SH-SY5Y (cell line): ENCODE measurements around the gene AGBL1.

Experiments used
- GATA2 ChIP-seq: IDR thresholded peaks from 2 replicates; pipeline ENCODE4 v1.6.1; 2011; ENCODE audit warnings: mild to moderate bottlenecking, low read depth, low read length
- GATA3 ChIP-seq: IDR thresholded peaks from 2 replicates; pipeline ENCODE4 v1.6.1; 2011; ENCODE audit warnings: low read depth, mild to moderate bottlenecking, low read length, moderate library complexity

The AGBL1 gene

DNA sequence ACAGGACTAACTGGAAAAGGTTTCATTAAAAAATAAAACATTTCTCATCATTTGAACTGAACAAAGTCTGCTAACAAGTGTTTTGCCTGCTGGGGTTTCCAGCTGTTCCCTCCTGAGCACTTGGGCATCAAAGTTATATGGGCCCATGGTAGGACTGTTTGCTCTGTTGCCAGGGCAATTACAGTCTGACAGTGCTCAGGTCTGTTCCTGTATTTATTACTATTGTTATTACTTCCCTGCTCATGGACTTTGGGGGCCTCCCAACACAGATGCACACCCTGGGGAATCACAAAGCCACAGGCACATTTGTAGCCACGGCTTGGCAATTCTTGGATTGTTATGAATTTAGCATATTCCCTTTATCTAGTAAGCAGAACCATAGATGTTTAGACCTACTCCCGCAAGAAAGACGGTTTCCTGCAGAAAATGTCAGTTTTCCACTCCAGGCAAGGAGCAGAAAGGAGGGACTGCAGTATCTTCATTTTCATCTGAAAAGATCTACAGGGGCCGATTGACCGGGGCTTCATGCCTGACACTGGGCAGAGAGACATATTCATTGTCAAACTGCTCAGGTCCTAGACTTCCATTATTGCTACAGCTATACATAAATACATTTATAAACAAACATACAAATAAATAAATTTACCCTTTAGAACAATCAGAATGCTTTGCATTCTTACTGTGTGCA lies 580.2 kb downstream of the AGBL1 start:
- no peak for TF ChIP-seq GATA3
- TF ChIP-seq GATA2: no peak

- no peak for TF ChIP-seq GATA3
- no peak for TF ChIP-seq GATA2
Observed at GRCh38 chr15:86661580-86661979, 581.9 kb downstream of the AGBL1 start.

DNA sequence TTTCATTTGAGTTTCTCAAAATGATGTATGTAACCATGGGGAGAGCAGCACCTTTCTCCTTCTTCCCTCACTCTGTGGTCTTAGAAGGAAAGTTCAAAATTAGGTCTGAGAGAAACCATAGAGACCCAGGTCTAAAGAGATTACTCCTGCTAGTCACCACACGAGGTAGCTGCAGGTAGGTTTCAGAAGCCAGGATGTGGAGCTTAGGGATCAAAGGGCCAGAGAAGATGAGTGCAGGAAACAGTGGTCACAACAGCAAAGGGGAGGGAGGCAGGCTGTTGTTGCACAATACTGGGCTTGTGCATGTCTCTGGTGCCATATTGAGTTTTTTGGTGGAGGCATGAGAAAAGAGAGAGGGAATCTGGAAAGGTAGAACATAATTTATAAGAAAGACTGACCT lies 583.6 kb downstream of the AGBL1 start:
- no peak for TF ChIP-seq GATA2
- no peak for TF ChIP-seq GATA3

- TF ChIP-seq GATA2 (no peak), GATA3 (no peak)
Observed at GRCh38 chr15:86663979-86664378, 584.3 kb downstream of the AGBL1 start.

DNA sequence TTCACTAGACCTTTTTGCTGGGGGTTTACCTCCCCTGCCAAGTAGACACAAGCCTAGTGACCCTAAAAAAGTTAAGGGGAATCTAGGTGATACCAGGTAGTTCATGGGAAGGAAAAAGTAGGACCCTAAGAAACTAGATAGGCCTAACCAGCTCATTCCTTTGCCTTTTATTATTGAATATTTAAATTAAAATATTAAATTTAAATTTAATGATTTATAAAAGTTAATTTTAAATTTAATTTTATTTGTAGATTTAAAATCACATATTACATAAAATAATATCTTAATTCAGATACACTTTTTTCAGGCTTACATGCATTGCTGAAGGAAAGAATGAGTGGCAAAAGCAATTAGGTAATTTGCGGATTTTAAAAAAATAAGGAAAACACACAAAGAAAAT lies 584.9 kb downstream of the AGBL1 start:
- TF ChIP-seq GATA2: no peak
- no peak for TF ChIP-seq GATA3

DNA sequence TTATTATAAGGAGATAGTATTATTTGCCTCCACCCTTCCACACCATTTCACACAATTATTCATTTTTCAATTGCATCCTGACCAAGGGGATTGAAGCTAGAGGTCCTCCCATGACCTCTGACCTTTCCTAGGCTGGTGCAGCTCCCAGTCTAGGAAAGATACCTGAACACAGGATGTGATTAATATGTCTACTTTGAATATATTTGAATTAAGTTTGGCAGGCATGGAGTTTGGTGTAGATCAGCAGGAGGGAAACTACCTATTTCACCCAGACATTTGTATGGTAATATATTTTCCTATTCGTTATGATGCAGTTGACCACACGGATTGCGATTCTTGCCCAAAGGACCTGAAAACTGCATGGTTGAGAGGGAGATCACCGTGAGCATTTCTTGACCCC lies 596.3 kb downstream of the AGBL1 start:
- TF ChIP-seq GATA3 (no peak), GATA2 (no peak)

DNA sequence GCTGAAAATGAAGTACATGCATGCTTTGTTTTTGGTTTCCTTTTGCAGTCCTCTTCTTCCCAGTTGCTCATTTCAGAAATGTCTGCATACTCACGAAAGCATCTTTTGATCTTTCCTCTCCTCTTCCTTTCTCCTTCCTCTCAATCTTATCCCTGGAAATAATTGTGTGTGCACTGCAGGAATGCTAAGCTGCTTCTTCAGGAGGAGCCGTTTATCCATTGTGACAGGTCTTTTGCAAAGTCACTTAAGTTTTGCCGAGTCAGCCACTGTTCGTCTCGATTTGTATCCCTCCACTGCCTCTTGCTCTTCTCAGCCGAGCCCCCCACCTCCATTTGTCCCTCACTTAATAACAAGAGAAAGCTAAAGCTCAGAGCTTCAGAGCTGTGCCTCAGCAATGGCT lies 597.6 kb downstream of the AGBL1 start:
- no peak for TF ChIP-seq GATA2
- TF ChIP-seq GATA3: no peak

- TF ChIP-seq GATA3: no peak
- no peak for TF ChIP-seq GATA2
Observed at GRCh38 chr15:86685263-86685662, 605.6 kb downstream of the AGBL1 start.

DNA sequence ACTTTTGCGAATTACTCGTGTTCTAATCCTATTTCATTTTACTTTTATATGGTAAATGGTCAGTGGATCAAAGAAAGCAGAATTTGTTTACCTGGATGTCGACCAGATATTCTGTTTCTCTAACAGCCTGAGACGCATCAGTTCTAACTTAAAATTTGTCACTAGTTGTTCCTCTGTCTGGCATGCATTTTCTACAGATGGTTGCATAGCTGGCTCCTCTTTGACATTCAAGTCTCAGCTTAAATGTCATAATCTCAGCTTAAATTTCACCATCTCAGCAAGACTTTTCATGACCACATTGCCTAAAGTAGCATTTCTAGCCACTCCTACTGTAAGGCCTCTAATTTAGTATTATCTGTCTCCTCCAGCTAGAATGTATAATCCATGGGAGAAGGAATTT lies 609.3 kb downstream of the AGBL1 start:
- TF ChIP-seq GATA3: no peak
- TF ChIP-seq GATA2: no peak

GRCh38 chr15:86690566-86690965 lies 610.9 kb downstream of the AGBL1 start:
- TF ChIP-seq GATA2: no peak
- no peak for TF ChIP-seq GATA3

- TF ChIP-seq GATA2: no peak
- TF ChIP-seq GATA3: no peak
Observed at GRCh38 chr15:86691091-86691663, 611.5 kb downstream of the AGBL1 start.

- no peak for TF ChIP-seq GATA2
- no peak for TF ChIP-seq GATA3
Observed at GRCh38 chr15:86700864-86701610, 621.4 kb downstream of the AGBL1 start.

DNA sequence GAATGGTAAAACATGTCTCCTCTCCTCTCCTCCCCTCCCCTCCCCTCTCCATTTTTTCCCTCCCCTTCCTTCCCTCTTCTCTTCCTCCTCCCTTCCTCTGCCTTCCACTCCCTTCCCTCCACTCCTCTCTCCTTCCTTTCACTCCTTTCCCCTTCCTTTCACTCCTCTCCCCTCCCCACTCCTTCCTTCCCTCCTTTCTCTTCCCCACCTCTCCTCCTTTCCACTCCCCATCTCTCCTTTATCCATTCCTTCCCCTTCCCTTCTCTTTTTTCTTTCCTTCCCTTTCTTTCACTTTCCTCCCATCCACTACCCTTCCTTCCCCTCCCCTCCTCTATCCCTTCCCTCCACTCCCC lies 621.9 kb downstream of the AGBL1 start:
- TF ChIP-seq GATA2 (no peak), GATA3 (no peak)

DNA sequence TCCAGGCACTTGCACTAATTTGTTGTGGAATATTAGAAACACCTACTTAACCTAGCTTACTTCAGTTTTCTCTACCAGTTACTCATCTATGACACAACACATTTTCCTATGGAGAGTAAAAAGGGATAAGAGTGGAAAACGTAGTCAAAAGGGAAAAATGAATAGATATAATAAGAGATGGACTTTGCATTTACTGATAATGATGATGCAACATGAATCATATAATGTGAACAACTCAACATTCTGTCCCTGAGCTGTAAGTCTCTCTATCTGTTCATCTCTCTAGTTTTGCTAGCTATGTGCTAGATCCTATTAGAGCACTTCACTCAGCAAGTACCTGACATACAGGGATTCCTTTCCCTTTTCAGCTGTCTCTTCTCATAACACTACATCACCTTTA lies 627.1 kb downstream of the AGBL1 start:
- no peak for TF ChIP-seq GATA2
- TF ChIP-seq GATA3: no peak

GRCh38 chr15:86711476-86711875 lies 631.8 kb downstream of the AGBL1 start:
- no peak for TF ChIP-seq GATA2
- no peak for TF ChIP-seq GATA3
